RKO (cell line): Measurements from ENCODE around the gene EZR.

Experiments
- DNase-seq: peaks from one replicate; pipeline ENCODE4 v3.0.0-alpha.2; 2016; ENCODE audit warnings: low spot score

EZR gene

DNA sequence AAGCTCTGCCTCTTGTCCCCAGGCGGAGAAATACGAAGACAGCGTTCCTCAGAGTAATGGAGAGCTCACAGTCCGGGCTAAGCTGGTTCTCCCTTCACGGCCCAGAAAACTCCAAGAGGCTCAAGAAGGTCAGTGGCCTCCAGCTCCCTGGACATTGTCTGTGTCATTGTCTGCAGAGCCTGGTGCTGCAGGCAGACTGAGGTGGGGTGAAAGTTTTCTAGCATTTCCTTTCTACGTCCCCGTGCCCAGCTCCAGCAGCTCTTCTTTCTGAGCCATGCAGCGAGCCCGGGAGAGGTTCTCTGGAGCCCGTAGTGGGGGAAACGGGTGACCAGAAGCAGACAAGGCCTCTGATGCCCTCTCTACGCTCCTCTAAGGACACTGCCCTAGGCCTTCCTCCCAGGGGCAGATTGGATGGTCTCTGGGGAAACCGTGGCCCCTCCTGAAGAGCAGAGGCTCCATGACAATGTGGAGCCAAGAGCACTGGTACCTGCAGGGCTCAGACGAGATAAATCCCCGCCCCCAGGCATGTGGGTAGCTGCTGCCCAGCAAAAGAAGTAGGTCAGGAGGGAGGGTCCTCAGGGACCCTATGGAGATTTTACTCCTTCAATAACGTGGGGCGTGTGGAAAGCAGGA, 58.4 kb downstream of the EZR start:
- no peak for DNase-seq

DNA sequence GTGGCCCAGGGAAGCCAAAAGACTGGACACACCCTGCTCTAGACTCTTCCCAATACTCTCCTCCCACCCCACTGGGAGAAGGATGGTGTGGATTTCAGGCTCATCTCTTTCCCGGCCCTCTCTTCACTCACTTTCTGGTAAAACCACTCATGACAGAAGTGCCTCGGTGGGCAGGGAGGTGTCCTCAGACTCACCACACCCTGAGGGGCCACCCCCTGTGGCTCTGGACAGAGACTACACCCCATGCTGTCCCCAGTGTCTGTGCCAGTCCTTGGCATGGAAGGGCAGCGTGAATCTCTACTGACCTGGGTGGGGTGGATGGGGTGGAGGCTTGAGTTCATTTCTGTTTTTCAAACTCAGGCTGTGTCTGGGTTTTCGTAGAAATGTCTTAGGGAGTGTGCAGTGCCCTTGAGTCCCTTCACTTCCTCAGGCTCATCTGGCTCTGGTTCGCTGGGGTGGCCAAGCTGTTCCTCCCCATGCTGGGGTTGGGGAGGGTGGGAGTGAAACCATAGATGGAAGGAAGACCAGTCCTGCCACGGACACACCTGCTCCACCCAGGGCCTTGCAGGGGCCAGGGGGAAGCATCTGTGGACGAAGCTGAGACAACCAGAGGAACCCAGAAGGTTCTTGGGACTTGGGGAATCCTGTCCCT, 59.1 kb downstream of the EZR start:
- DNase-seq: no peak

GRCh38 chr6:158758941-158759479, 60.2 kb downstream of the EZR start:
- DNase-seq: no peak

- no peak for DNase-seq
Measured at GRCh38 chr6:158758451-158758860, 60.7 kb downstream of the EZR start.

GRCh38 chr6:158757753-158758090, 61.4 kb downstream of the EZR start:
- no peak for DNase-seq

DNA sequence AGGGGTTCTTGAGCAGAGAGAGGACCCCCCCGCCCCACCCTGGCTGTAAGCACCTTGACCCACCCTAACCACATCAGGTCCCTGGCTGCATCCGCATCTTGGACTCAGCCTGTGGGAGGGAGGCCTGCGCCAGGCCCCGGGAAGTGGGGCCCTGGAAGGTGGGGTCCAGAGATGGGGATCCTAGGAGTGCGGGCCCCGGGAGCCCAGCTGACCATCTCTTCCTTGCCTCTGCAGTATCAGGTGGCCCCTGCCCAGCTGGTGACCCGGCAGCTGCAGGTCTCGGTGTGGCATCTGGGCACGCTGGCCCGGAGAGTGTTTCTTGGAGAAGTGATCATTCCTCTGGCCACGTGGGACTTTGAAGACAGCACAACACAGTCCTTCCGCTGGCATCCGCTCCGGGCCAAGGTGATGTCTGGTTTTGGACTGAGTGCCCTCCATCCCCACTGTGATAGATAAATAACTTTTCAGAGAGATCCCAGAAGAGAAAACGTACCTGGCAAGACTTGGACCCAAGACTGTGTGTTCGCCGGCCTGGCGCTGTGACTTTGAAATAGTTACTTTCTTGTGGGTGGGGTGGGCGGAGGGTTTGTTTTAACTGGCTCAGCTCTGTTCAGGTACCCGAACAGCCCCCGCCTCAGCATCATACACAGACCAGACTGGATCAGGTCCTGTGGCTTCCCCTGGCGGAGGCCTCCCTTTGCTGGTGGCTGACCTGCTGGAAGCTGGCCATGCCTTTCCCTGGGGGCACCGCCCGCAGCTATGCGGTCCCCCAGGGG, 62.0 kb downstream of the EZR start:
- no peak for DNase-seq

GRCh38 chr6:158756126-158756525, 63.0 kb downstream of the EZR start:
- DNase-seq: no peak

DNA sequence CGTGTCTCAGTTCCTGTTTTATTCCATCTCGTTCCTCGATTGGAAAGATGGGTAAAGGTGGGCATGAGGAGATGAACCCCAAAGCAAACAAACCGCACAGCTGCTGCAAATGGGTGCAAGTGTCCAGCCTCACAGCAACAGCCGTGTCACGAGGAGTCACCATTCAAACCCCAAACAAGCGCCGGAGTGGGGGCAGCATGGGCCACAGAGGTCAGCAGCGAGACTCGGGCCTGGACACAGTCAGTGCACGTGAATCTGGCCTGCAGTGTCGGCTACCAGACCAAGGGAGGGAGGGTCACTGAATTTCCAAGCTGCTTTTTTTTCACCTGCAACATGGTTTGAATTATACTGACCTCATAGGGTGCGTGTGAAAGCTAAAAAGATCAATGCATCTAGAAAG, 63.5 kb downstream of the EZR start:
- DNase-seq: no peak

DNA sequence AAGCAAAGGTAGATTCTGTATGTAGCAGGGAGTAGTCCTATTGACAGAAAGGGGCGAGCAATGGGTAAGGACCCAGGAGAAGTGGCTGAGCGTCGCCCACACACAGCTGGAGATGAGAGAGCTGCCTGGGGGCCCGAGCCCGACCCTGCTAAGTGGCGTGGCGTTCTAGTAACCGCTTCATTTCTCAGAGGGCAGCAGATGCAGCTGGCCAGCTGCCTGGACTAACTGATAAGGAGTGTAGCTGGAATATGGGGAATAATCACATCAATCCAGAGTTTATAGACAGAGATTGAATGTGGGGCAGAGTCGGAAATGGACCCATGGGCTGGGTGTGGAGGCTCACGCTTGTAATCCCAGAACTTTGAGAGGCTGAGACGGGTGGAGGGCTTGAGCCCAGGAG, 64.4 kb downstream of the EZR start:
- DNase-seq: no peak

- no peak for DNase-seq
Measured at GRCh38 chr6:158753811-158754210, 65.4 kb downstream of the EZR start.

- no peak for DNase-seq
Measured at GRCh38 chr6:158752613-158753012, 66.6 kb downstream of the EZR start.

DNA sequence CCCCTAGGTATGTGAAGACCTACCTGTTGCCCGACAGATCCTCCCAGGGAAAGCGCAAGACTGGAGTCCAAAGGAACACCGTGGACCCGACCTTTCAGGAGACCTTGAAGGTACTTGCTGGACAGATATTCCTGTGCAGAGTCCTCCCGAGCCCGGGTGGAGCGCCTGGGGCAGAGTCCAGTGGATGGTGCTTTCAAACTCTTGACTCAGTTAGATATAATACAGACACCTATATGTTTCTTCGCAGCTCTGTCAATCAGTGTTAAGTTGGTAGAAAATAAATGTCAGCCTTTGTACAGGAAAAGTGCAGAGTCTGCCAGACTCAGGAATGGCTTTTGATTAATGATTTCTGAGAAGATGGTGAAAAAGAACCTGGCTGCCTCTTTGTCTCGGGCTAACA, 67.2 kb downstream of the EZR start:
- DNase-seq: no peak

DNA sequence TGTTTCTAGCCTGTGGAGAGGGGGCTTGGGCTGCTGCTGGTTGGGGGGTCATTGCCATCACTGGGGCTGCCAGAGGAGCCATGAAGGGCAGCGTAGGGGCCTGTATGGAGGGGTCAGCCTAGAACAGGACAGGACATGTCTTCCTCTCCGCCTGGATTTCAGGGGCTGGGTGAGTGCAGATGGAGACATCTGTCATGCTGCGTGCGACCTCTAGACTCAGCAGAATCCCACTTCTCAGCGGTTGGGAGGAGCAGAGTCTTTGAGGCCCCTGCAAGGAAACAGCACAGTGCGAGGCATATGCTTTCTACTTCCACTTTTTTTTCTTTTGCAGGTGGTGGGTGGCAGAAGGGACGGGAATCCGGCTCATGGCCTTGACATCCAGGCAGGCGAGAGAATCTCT, 67.9 kb downstream of the EZR start:
- no peak for DNase-seq

GRCh38 chr6:158744986-158745430, 74.2 kb downstream of the EZR start:
- no peak for DNase-seq

DNA sequence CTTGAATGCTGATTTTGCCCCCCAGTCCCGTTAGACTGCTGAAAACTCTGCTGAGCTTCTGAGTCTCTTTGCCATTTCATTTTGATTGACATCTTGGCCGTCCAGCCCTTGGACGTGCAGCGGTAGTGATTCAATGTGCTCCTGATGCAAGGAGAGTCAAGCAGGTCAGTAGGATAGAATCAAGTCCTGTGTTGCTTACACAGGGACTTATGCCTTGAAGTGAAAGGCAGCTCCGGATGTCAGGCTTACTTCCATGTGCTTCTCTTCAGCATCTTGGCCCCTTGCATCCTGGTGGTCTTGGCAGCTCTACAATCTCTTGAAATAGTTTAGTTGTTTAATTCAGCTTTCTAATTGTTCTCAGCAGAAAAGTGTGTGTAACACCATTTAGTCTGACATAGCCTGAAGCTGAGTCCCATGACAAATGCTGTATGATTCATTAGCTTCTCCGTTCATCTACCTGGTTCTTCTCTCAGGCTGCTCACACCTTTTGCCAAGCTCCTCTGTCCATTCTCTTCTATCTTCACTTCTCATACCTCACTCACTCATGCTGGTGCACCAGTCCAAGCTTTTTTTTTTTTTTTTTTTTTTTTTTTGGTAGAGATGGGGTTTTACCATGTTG, 76.0 kb downstream of the EZR start:
- DNase-seq: no peak

DNA sequence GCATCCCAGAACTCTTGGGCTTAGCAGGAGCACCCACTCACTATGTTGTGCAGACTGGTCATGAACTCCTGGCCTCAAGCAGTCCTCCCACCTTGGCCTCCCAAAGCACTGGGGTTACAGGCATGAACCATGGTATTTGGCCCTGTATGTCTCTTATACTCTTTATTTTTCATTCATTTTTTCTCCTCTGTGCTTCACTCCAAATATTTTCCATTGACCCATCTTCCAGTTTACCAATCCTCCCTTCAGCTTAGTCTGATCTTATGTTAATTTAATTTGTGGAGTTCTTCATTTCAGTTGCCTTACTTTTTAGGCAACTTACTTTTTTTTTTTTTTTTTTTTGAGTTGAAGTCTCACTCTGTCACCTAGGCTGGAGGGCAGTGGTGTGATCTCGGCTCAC, 79.5 kb downstream of the EZR start:
- DNase-seq: no peak

DNA sequence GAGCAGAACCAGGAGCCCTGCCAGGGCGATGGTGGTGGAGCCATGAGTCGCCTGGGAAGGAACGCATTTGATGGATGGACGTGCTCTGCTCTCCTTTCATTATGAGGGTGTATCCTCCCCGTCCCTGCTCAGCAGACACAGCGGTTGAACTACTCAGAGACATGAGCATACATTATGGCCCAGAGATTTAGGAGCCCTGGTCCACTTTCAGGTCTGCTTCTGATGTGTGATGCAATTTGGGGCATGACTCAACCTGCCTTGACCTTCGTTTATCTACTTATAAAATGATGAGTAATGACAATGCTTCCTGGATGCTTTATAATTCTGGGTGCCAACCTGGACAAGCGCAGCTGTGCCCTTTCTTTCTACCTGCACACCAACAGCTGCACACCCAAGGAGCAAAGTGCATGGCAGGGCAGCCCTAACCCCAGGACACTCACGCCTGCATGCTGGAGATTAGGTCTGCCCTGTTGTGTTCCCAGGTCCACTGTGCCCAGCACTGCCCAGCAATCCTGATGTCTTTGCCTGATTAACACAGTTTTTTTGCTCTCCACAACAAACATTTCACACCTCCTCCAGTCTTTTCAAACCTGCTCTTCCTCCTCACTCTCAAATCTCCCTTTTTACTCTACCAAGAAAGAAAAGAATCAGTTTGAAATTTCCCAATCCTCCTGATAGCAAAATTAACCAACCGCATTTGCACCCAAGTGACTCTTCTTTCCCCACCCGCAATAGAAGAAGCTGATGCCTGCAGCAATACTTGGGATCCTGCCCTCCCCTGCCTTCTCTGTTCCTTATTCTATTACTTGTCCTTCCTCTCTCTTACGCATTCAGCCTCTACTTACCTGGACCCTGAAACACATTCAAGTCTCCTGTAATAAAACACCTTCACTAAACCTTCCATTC, 81.2 kb downstream of the EZR start:
- peak; percentile 57 for DNase-seq

DNA sequence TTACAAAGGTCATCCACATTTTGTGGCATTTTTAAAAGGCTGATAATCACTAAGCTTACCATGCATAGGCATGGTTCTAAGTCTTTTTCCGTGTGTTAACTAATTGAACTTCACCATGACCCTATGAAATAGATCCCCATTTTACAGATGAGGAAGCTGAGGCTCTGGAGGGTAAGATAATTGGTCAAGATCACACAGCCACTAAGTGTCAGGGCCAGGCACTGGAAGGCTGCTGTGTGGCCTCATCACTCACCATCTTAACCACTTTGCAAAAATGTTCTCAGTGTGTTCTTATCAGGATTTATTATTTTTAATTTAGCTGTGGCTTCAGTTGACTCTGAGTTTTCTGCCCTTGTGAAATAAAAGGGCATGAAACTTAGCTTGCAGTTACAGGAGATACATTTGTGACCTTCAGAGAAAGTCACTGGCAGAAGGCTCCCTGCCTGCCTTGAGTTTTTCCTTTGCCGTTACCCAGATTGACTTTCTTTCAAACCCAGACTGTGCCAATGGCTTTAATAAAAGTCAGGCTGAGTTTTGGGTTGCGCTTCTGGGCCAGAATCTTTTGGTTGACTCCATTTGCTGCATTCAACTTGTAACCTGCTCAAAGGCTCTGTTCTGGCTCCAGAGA, 82.0 kb downstream of the EZR start:
- DNase-seq: no peak

GRCh38 chr6:158735009-158735408, 84.2 kb downstream of the EZR start:
- no peak for DNase-seq

DNA sequence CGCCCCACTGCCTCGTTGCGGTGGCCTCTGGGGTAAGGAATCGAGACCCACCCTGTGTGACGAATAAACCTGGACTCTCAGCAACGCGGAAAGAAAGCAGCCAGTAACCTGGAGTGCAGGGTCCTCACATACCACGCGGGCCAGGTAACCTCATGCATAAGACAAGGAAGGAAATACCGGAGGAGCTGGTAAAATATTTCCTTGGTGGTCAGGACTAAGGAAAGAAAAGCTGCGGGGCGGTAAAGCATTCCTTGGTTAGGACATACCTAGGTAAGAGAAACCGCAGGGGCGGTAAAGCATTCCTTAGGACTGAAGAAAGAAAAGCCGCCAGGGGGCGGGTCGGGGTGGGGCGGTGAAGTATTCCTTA, 88.6 kb downstream of the EZR start:
- DNase-seq: no peak

GRCh38 chr6:158729906-158730540, 89.1 kb downstream of the EZR start:
- DNase-seq: no peak
